HepG2 (cell line): ENCODE results near the gene SMIM38. TPM values are rescaled to one million over a fixed set of nuclear protein-coding genes. Genes with fewer than 3 reads are reported as not detected.

ENCODE experiments used
- ATAC-seq: fragments of 200-7000 bp; cut with Tn5 transposase; 3 replicates; pipeline ENCODE4 v1.9.1; 2020; ENCODE audit warnings: mild to moderate bottlenecking, moderate library complexity
- BruUV-seq: library from RNA; stranded (reverse); fragments of 400-500 nt; replicated peaks from 2 replicates; lab custom pipeline; 2021; lab: Mats Ljungman, UMichigan
- CTCF ChIA-PET: fragments of 300-600 bp; formaldehyde crosslinking; extraction: SDS; loops from one replicate; lab custom pipeline; 2021; ENCODE audit warnings: low total read pairs, inconsistent platforms, low intra/inter-chr PET ratio; lab: Yijun Ruan, JAX
- POLR2A ChIA-PET: fragments of 350-600 bp; sonication (Branson Sonifier 250); formaldehyde crosslinking; loops from one replicate; lab custom pipeline; 2020; ENCODE audit warnings: antibody characterized with exemption, inconsistent platforms; lab: Yijun Ruan, JAX
- DNase-seq: peaks from one replicate; pipeline ENCODE4 v3.0.0-alpha.2; 2015; ENCODE audit warnings: low spot score
- FAIRE-seq: peaks from 3 replicates; lab custom pipeline; 2011; peaks lifted over from hg19 to GRCh38; lab: Jason Lieb, UNC
- H2AFZ ChIP-seq: one replicate; pipeline ENCODE4 v1.6.1; 2011; ENCODE audit warnings: low read length, inconsistent platforms
- H3K27ac ChIP-seq: fragments of 300-600 bp; 3 replicates; pipeline ENCODE4 v1.8.0; 2011; ENCODE audit warnings: mixed run types, mild to moderate bottlenecking, mixed read lengths, low read length, inconsistent platforms; ENCODE audit not compliant: insufficient read depth; ENCODE audit errors: extremely low read length
- H3K27me3 ChIP-seq, 2 experiments: fragments of 200-600 bp in 1 of 2; 2 replicates in 1 of 2; 3 replicates in 1 of 2; pipeline versions ENCODE4 v1.6.0 to v1.8.0; 2011; ENCODE audit warnings: low read length in 2 of 2, mild to moderate bottlenecking in 2 of 2, moderate library complexity in 2 of 2, inconsistent platforms in 1 of 2; ENCODE audit not compliant: insufficient read depth in 2 of 2, control insufficient read depth in 1 of 2
- H3K36me3 ChIP-seq, 2 experiments: fragments of 200-600 bp in 1 of 2; replicated peaks in 1 of 2; 2 replicates in 1 of 2; 3 replicates in 1 of 2; pipeline versions ENCODE4 v1.5.1 to v1.8.0; 2011; ENCODE audit warnings: low read length in 2 of 2, inconsistent platforms in 1 of 2; ENCODE audit not compliant: insufficient read depth in 2 of 2, control insufficient read depth in 1 of 2
- H3K4me1 ChIP-seq: 2 replicates; pipeline ENCODE4 v1.5.1; 2012; ENCODE audit warnings: low read length, inconsistent platforms; ENCODE audit not compliant: insufficient read depth
- H3K4me2 ChIP-seq: 2 replicates; pipeline ENCODE4 v1.6.0; 2011; ENCODE audit warnings: low read depth, low read length, inconsistent platforms
- H3K4me3 ChIP-seq, 3 experiments: fragments of 200-600 bp in 1 of 3; sonication (generic), shearing (Covaris generic) in 1 of 3; replicated peaks in 1 of 3; 2 replicates each; pipeline ENCODE4 v1.5.1; 2011 to 2016; ENCODE audit warnings: low read length in 3 of 3, inconsistent platforms in 2 of 3, low read depth in 2 of 3, mild to moderate bottlenecking in 2 of 3, control low read depth in 1 of 3, mixed read lengths in 1 of 3; ENCODE audit not compliant: insufficient read depth in 1 of 3
- H3K79me2 ChIP-seq: one replicate; pipeline ENCODE4 v1.6.1; 2011; ENCODE audit warnings: low read length, inconsistent platforms; ENCODE audit not compliant: insufficient read depth
- H3K9ac ChIP-seq: 2 replicates; pipeline ENCODE4 v1.6.0; 2011; ENCODE audit warnings: mild to moderate bottlenecking, low read depth, low read length, inconsistent platforms; ENCODE audit not compliant: insufficient read depth
- H3K9me3 ChIP-seq: 2 replicates; pipeline ENCODE4 v1.5.1; 2012; ENCODE audit warnings: mild to moderate bottlenecking, low read length
- H4K20me1 ChIP-seq: 2 replicates; pipeline ENCODE4 v1.6.0; 2011; ENCODE audit warnings: inconsistent platforms, mild to moderate bottlenecking, low read length, moderate library complexity; ENCODE audit not compliant: insufficient read depth
- CENPT ChIP-seq: sonication (generic); formaldehyde crosslinking; IDR thresholded peaks from 2 replicates; pipeline ENCODE4 v1.8.0; 2022; ENCODE audit warnings: low read depth, mild to moderate bottlenecking, moderate library complexity, missing genetic modification reagents
- HNRNPH1 ChIP-seq: fragments of 200-400 bp; formaldehyde crosslinking; optimal IDR thresholded peaks from 2 replicates; pipeline ENCODE3; 2017; ENCODE audit warnings: mild to moderate bottlenecking, low read depth, low read length
- HNRNPUL1 ChIP-seq: fragments of 200-400 bp; formaldehyde crosslinking; IDR thresholded peaks from 2 replicates; pipeline ENCODE4 v1.6.1; 2017; ENCODE audit warnings: low read depth, mild to moderate bottlenecking, low read length, moderate library complexity
- MEIS2 ChIP-seq: sonication (generic); formaldehyde crosslinking; IDR thresholded peaks from 2 replicates; pipeline ENCODE4 v1.9.0; 2021; ENCODE audit warnings: mild to moderate bottlenecking, missing genetic modification reagents
- NCOR1 ChIP-seq: fragments of 200-600 bp; sonication (generic); IDR thresholded peaks from 2 replicates; pipeline ENCODE4 v1.7.0; 2017; ENCODE audit warnings: antibody characterized with exemption, low read length, borderline replicate concordance
- NFATC3 ChIP-seq: sonication (generic); formaldehyde crosslinking; IDR thresholded peaks from 2 replicates; pipeline ENCODE4 v1.5.1; 2020; ENCODE audit warnings: mild to moderate bottlenecking, missing genetic modification reagents
- RELA ChIP-seq: sonication (generic); formaldehyde crosslinking; IDR thresholded peaks from 2 replicates; pipeline ENCODE4 v1.4.0; 2020; ENCODE audit warnings: missing genetic modification reagents
- SMAD1 ChIP-seq: sonication (generic); formaldehyde crosslinking; IDR thresholded peaks from 2 replicates; pipeline ENCODE4 v1.4.0; 2020; ENCODE audit warnings: missing genetic modification reagents, low read depth, mild to moderate bottlenecking, borderline replicate concordance
- SP140L ChIP-seq: sonication (generic); formaldehyde crosslinking; IDR thresholded peaks from 2 replicates; pipeline ENCODE4 v1.4.0; 2020; ENCODE audit warnings: missing genetic modification reagents, borderline replicate concordance
- SUZ12 ChIP-seq: fragments of 150-350 bp; IDR thresholded peaks from 2 replicates; pipeline ENCODE4 v1.6.1; 2014; ENCODE audit warnings: low read depth, low read length
- ZNF12 ChIP-seq: sonication (generic); formaldehyde crosslinking; IDR thresholded peaks from 2 replicates; pipeline ENCODE4 v1.5.0; 2020; ENCODE audit warnings: missing genetic modification reagents
- ZNF138 ChIP-seq: sonication (generic); formaldehyde crosslinking; IDR thresholded peaks from 2 replicates; pipeline ENCODE4 v1.5.0; 2020; ENCODE audit warnings: mild to moderate bottlenecking, low read depth, missing genetic modification reagents
- ZNF460 ChIP-seq: sonication (generic); formaldehyde crosslinking; IDR thresholded peaks from 2 replicates; pipeline ENCODE4 v1.5.1; 2020; ENCODE audit warnings: missing genetic modification reagents, mild to moderate bottlenecking, borderline replicate concordance
- WGBS: methylation state at CpG from one replicate; pipeline ENCODE4 v1.1.6; 2017; ENCODE audit warnings: low lambda C conversion rate; 5-methylcytosine and 5-hydroxymethylcytosine counted together
- in situ Hi-C: cut with HindIII; loops from 2 replicates; pipeline ENCODE4 v1.10.0; 2017; ENCODE audit warnings: low pct_unique_long_range_greater_than_20kb; ENCODE audit not compliant: extremely low pct_ligation_motif_present
- intact Hi-C: fragments of 100-400 bp; cut with micrococcal nuclease; formaldehyde crosslinking; loops from one replicate; pipeline ENCODE4 v1.10.0; 2022; ENCODE audit not compliant: unreplicated experiment
- polyA plus RNA-seq, 8 experiments: library from polyadenylated mRNA; depleted of rRNA in 3 of 8; stranded (reverse) in 7 of 8; unstranded in 1 of 8; fragments of >200 nt; fragmentation: Illumina TruSeq in 4 of 8; extraction: Trizol in 4 of 8; gene quantifications; 2 replicates each; pipeline versions ENCODE4 v1.2.1 to v1.2.3, GENCODE V29; 2011 to 2016; ENCODE audit warnings: low read depth in 4 of 8, missing spikeins in 1 of 8, mixed read lengths in 1 of 8; ENCODE audit not compliant: insufficient read depth in 1 of 8
- total RNA-seq, 5 experiments: library from RNA; depleted of rRNA; stranded (reverse); fragments of >200 nt; fragmentation: Illumina TruSeq; extraction: Trizol; gene quantifications; 2 replicates each; pipeline ENCODE4 v1.2.3, GENCODE V29; 2016; ENCODE audit warnings: low read depth in 1 of 5
- TF ChIP-seq, protein P1 (sequence below): sonication (generic); formaldehyde crosslinking; IDR thresholded peaks from 2 replicates; pipeline ENCODE4 v1.5.1; 2020; ENCODE audit warnings: mild to moderate bottlenecking, missing genetic modification reagents, borderline replicate concordance

Gene SMIM38
- total and polyA plus RNA-seq, 2 of the 13 experiments (the other 11 are each of a cell fraction or from before 2014, with no cell fraction given), result 0.30 to 0.40 TPM

DNA sequence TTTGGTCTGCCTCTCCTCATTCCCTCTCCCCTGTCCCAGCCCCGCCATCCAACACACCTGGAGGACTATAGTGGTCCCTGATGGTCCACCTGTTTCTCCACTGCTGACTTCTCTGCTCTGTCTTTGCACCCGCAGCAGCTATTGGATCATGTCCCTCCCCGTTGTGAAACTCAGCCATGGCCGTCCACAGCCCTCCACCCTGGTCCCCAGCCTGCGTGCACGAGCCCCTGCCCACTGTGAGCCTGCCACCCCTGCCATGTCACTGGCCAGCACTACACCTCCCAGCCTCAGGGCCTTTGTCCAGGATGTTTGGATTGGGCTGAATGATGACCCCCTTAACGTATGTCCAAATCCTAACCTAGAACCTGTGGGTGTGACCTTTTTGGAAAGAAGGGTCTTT is 47.7 kb upstream of the SMIM38 start:
- no peaks in the 10 kb centered on the region for H3K79me2 ChIP-seq
- CTCF ChIA-PET, result no interaction called here

DNA sequence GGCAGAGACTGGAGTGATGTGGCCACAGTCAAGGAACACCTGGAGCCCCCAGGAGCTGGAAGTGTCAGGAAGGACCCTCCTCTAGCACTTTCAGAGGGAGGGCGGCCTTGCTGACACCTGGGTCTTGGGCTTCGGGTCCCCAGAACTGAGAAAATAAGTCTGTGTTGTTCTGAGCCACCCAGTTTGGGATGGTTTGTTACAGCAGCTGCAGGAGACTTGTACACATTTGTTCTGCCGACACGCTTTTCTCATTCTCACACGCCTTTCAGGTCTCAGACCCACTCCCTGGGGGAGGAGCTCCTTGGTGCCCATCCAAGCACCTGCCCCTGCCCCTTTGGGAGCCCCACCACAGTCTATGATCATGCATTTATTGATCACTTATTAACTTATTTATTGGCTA is 47.2 kb upstream of the SMIM38 start:
- no peak for DNase-seq
- H3K9me3 ChIP-seq, result no peaks in the 10 kb centered on the region
- no TSS peak for BruUV-seq
- CTCF ChIA-PET, result no interaction called here
- no peak overlapping the region for H3K27ac ChIP-seq
- no peak overlapping the region for H3K4me2 ChIP-seq
- H4K20me1 ChIP-seq, result no peaks in the 10 kb centered on the region
- H3K4me1 ChIP-seq, result no peaks in the 10 kb centered on the region
- no peaks in the 10 kb centered on the region for H3K36me3 ChIP-seq
- intact Hi-C loops, result loop anchor here (10.0 kb wide), 1 partner anchor 536 kb away; the partner anchor contains the start of gene CCND1
- no peak overlapping the region for H3K9ac ChIP-seq
- TF ChIP-seq ZNF12, result peak; percentile 90
- no peak for TF ChIP-seq NCOR1
- TF ChIP-seq, all 625 proteins: peak for 1
- Histone ChIP-seq H3K27me3 (peaks cover 0 to 22% of the 10 kb centered on the region in 2 experiments; a peak in 3 of 5 replicates), H3K79me2 (no peaks in the 10 kb centered on the region), H3K4me3 (no peak overlapping the region), H2AFZ (no peak overlapping the region)
- 49% methylated on average over 3 of the region's 5 CpGs for WGBS
- ATAC-seq (no peak), FAIRE-seq (no peak)
- in situ Hi-C loops, result loop anchor here (10.0 kb wide), 1 partner anchor 566 kb away; the partner anchor contains the start of gene LTO1
- POLR2A ChIA-PET, result no interaction called here

More for the DNA sequence above, 47.7 kb upstream of the SMIM38 start:
- Histone ChIP-seq H3K4me3 (no peak overlapping the region), H3K27ac (no peak overlapping the region), H3K9me3 (no peaks in the 10 kb centered on the region), H3K27me3 (peaks cover 0 to 21% of the 10 kb centered on the region in 2 experiments; a peak in 3 of 5 replicates), H3K9ac (no peak overlapping the region), H3K4me1 (no peaks in the 10 kb centered on the region), H2AFZ (no peak overlapping the region), H3K36me3 (no peaks in the 10 kb centered on the region), H4K20me1 (no peaks in the 10 kb centered on the region), H3K4me2 (no peak overlapping the region)
- intact Hi-C loops (loop anchor here (10.0 kb wide), 1 partner anchor 537 kb away; the partner anchor contains the start of gene CCND1), in situ Hi-C loops (loop anchor here (10.0 kb wide), 1 partner anchor 567 kb away; the partner anchor contains the start of gene LTO1)
- WGBS, result 64% methylated on average over 7 of the region's 7 CpGs
- POLR2A ChIA-PET, result no interaction called here
- no TSS peak for BruUV-seq
- DNase-seq (no peak), FAIRE-seq (no peak), ATAC-seq (no peak)
- no peak for TF ChIP-seq ZNF460 (CRISPR knock-in tag)
- no peak for TF ChIP-seq RELA (CRISPR knock-in tag)
- TF ChIP-seq HNRNPUL1, result no peak
- TF ChIP-seq SP140L (CRISPR knock-in tag), result no peak
- TF ChIP-seq NFATC3 (CRISPR knock-in tag), result no peak
- no peak for TF ChIP-seq HNRNPH1
- no peak for TF ChIP-seq ZNF138 (CRISPR knock-in tag)
- no peak for TF ChIP-seq CENPT (CRISPR knock-in tag)
- TF ChIP-seq, protein P1, sequence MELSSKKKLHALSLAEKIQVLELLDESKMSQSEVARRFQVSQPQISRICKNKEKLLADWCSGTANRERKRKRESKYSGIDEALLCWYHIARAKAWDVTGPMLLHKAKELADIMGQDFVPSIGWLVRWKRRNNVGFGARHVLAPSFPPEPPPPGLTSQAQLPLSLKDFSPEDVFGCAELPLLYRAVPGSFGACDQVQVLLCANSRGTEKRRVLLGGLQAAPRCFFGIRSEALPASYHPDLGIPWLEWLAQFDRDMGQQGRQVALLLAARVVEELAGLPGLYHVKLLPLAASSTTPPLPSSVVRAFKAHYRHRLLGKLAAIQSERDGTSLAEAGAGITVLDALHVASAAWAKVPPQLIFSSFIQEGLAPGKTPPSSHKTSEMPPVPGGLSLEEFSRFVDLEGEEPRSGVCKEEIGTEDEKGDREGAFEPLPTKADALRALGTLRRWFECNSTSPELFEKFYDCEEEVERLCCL (CRISPR knock-in tag), result no peak
- TF ChIP-seq SUZ12, result no peak
- TF ChIP-seq SMAD1 (CRISPR knock-in tag), result no peak
- no peak for TF ChIP-seq MEIS2 (CRISPR knock-in tag)
